Activated CD4-positive, alpha-beta T cell treated with anti-CD3 and anti-CD28 coated beads for 36 hours (primary cell): ENCODE data around the gene ZNF33B. TPM values are rescaled to one million over a fixed set of nuclear protein-coding genes. Genes with fewer than 3 reads are reported as not detected.

ENCODE experiments used
- ATAC-seq: fragments of 200-7000 bp; cut with Tn5 transposase; one replicate; pipeline ENCODE4 v1.10.0; 2021; ENCODE audit warnings: mild to moderate bottlenecking, moderate library complexity
- CTCF ChIA-PET: fragments of 350-600 bp; sonication (Branson Sonifier 250); formaldehyde crosslinking; loops from one replicate; lab custom pipeline; 2021; ENCODE audit warnings: antibody characterized with exemption; lab: Charles Lee
- POLR2A ChIA-PET: fragments of 350-600 bp; sonication (Branson Sonifier 250); formaldehyde crosslinking; loops from one replicate; lab custom pipeline; 2021; ENCODE audit warnings: antibody characterized with exemption, inconsistent platforms; lab: Charles Lee
- DNase-seq: peaks from one replicate; pipeline ENCODE4 v3.0.0-alpha.2; 2020
- H3K27ac Mint-ChIP-seq: one replicate; pipeline ENCODE4 v1.8.0; 2021; ENCODE audit warnings: mixed read lengths
- H3K27me3 Mint-ChIP-seq: one replicate; pipeline ENCODE4 v1.8.0; 2021; ENCODE audit warnings: mixed read lengths
- H3K36me3 Mint-ChIP-seq: one replicate; pipeline ENCODE4 v1.8.0; 2021; ENCODE audit warnings: low read depth, mixed read lengths
- H3K4me1 Mint-ChIP-seq: one replicate; pipeline ENCODE4 v1.8.0; 2021; ENCODE audit warnings: mixed read lengths
- H3K4me3 Mint-ChIP-seq: one replicate; pipeline ENCODE4 v1.8.0; 2021; ENCODE audit warnings: mild to moderate bottlenecking, moderate library complexity, mixed read lengths
- H3K9me3 Mint-ChIP-seq: one replicate; pipeline ENCODE4 v1.8.0; 2021; ENCODE audit warnings: low read depth, mixed read lengths
- intact Hi-C, 2 experiments: fragments of 100-400 bp; cut with DNase I in 1 of 2; cut with micrococcal nuclease in 1 of 2; formaldehyde crosslinking; loops; one replicate each; pipeline versions ENCODE4 v1.14.2 to v1.15.1; 2022 to 2024; cut with DNase I, micrococcal nuclease
- total RNA-seq, 2 experiments: library from RNA; stranded (reverse); gene quantifications; one replicate each; pipeline ENCODE4 v1.2.3, GENCODE V29; 2021

The ZNF33B gene
- total RNA-seq, 2 experiments from 2014 or later, result 7.4 to 10.5 TPM

DNA sequence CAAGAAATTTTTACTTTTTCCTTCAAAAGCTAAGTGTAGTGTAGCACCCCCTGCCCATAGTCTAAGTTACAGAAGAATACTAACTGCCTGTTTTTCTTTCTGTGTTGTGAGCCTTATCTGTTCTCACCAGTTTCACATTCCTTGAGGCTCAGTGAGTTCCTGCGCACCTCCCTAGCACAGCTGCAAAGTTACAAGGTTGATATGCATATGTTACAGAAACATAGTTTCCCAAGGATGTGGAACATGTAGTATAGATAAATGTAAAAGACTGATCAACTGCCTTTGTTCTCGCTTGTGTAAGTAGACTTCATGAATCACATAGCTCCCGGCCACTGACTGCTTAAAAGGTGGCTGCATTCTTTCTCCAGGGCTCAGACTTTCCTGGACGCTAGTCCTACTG is 6.7 kb upstream of the ZNF33B start:
- H3K36me3 Mint-ChIP-seq, result no peaks in the 10 kb centered on the region
- H3K4me3 Mint-ChIP-seq, result no peak overlapping the region
- peaks cover under 1% of the 10 kb centered on the region for H3K4me1 Mint-ChIP-seq
- ChIA-PET POLR2A (no interaction called here), CTCF (interaction anchor here (1.0 kb wide), 1 partner anchor 8 kb away, joined by 3 read pairs; no protein-coding TSS in a partner anchor)
- no peaks in the 10 kb centered on the region for H3K9me3 Mint-ChIP-seq
- DNase-seq (no peak), ATAC-seq (no peak)
- no peak overlapping the region for H3K27ac Mint-ChIP-seq
- no peaks in the 10 kb centered on the region for H3K27me3 Mint-ChIP-seq
- intact Hi-C loops, result no loop called here

DNA sequence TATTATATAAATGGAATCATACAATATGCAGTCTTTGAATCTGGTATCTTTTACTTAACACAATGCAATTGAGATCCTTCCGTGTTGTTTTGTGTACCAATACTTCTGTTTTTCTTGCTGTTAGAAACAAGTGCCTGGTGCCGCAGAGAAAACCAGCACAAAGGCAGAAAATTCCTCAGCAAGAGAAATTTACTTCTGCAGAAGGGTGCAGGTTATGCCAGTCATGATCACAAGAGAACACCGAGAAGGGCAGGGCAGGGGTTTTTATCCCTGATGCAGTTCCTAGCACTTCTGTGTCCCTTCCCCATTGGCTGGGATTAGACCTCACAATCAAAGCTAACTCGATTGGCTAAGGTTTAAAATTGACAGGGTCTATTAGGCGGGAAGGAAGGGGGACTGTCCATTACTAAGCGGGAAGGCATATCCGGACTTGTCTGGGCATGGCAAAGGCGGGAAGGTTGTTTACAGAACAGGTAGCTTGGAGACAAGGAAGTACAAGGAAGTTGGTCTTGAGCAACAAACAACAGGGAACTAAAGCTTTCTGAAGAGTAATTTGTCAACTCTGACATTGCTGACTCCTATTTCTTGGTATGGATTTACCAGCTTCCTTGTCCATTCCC is 2.4 kb upstream of the ZNF33B start:
- no peaks in the 10 kb centered on the region for H3K27me3 Mint-ChIP-seq
- H3K27ac Mint-ChIP-seq, result no peak overlapping the region
- ChIA-PET POLR2A (no interaction called here), CTCF (no interaction called here)
- no peak overlapping the region for H3K4me3 Mint-ChIP-seq
- intact Hi-C loops, result no loop called here
- H3K9me3 Mint-ChIP-seq, result no peaks in the 10 kb centered on the region
- H3K4me1 Mint-ChIP-seq, result peaks cover 12% of the 10 kb centered on the region
- ATAC-seq, result no peak
- DNase-seq, result no peak
- peaks cover 12% of the 10 kb centered on the region for H3K36me3 Mint-ChIP-seq

DNA sequence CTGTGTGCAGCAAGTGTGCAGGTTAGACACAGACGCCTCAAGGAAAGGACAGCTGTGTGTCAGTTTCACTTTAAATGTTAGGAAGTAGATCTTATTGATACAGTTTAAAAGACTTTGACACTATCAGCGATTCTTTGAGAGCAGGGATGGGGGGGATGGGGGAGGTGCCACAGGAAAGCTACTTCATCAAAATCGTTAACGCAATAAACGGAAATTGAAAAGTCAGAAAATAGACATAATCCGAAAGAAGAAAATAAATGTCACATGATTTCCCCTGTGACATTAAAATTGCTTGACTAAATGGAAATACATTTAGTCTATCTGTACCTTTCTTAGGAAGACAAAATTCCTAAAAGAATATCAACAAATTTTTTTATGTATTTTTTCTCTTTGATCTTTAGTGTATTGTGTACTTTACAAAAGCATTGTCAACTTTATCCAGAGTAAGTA is 476 bp upstream of the ZNF33B start:
- no peak for ATAC-seq
- intact Hi-C loops, result loop anchor here (1.0 to 10.0 kb wide), 10 partner anchors 87 to 933 kb away; partner anchors contain the start of genes CSGALNACT2 (in 2 of the 2), BMS1 (in 1 of the 2), HNRNPF (in 1 of the 2) and ZNF239 (in 1 of the 2)
- H3K27me3 Mint-ChIP-seq, result no peaks in the 10 kb centered on the region
- H3K36me3 Mint-ChIP-seq, result peaks cover 20% of the 10 kb centered on the region
- peak overlapping the region; percentile 97 for H3K27ac Mint-ChIP-seq
- H3K4me3 Mint-ChIP-seq, result peak overlapping the region; percentile 88
- POLR2A ChIA-PET, result no interaction called here
- CTCF ChIA-PET, result no interaction called here
- DNase-seq, result no peak
- peaks cover 22% of the 10 kb centered on the region for H3K4me1 Mint-ChIP-seq
- no peaks in the 10 kb centered on the region for H3K9me3 Mint-ChIP-seq

DNA sequence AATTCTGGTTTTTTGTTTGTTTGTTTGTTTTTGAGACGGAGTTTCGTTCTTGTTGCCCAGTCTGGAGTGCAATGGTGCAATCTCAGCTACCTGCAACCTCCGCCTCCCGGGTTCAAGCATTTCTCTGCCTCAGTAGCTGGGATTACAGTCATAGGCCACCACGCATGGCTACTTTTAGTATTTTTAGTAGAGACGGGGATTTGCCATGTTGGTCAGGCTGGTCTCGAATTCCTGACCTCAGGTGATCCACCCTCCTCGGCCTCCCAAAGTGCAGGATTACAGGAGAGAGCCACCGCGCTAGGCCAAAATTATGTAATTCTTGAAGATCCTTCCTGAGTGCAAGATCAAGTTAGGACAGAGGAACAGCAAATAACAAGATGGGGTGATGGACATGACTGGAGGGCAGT is 719 bp downstream of the ZNF33B start:
- Mint-ChIP-seq H3K27me3 (no peaks in the 10 kb centered on the region), H3K36me3 (peaks cover 25% of the 10 kb centered on the region), H3K27ac (peak overlapping the region; percentile 97), H3K4me1 (peaks cover 27% of the 10 kb centered on the region), H3K9me3 (no peaks in the 10 kb centered on the region), H3K4me3 (peak overlapping the region; percentile 88)
- POLR2A ChIA-PET, result no interaction called here
- peak; percentile 37 for DNase-seq
- no peak for ATAC-seq
- intact Hi-C loops, result loop anchor here (1.0 to 10.0 kb wide), 10 partner anchors 85 to 935 kb away; partner anchors contain the start of genes CSGALNACT2 (in 2 of the 2), BMS1 (in 1 of the 2), HNRNPF (in 1 of the 2) and ZNF239 (in 1 of the 2)
- CTCF ChIA-PET, result no interaction called here

- peaks cover 27% of the 10 kb centered on the region for H3K36me3 Mint-ChIP-seq
- POLR2A ChIA-PET, result no interaction called here
- intact Hi-C loops, result loop anchor here (5.0 to 10.0 kb wide), 5 partner anchors 165 to 935 kb away; partner anchors contain the start of genes CSGALNACT2 (in 1 of the 2) and ZNF239 (in 1 of the 2)
- no peaks in the 10 kb centered on the region for H3K9me3 Mint-ChIP-seq
- DNase-seq (no peak), ATAC-seq (no peak)
- CTCF ChIA-PET, result no interaction called here
- no peaks in the 10 kb centered on the region for H3K27me3 Mint-ChIP-seq
- H3K4me3 Mint-ChIP-seq, result peak overlapping the region; percentile 88
- peak overlapping the region; percentile 97 for H3K27ac Mint-ChIP-seq
- H3K4me1 Mint-ChIP-seq, result peaks cover 27% of the 10 kb centered on the region
Measured at GRCh38 chr10:42637142-42637541, 1.2 kb downstream of the ZNF33B start.

DNA sequence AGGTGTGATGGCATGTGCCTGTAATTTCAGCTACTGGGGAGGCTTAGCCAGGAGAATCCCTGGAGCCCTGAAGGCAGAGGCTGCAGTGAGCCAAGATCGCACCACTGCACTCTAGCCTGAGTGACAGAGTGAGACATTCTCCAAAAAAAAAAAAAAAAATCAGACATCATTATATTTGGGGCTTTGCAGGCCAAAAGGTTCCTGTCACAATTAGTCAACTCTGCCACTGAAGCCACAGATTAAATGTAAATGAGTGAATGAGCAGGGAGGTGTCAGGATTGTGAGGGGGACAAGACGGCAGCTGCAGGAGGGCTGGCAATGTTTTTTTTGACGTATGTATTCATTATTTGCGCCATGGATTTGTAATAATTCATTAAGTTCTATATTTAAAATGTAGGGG is 3.3 kb downstream of the ZNF33B start:
- H3K27me3 Mint-ChIP-seq, result no peaks in the 10 kb centered on the region
- CTCF ChIA-PET, result no interaction called here
- no peak overlapping the region for H3K4me3 Mint-ChIP-seq
- H3K9me3 Mint-ChIP-seq, result no peaks in the 10 kb centered on the region
- H3K4me1 Mint-ChIP-seq, result peaks cover 36% of the 10 kb centered on the region
- H3K36me3 Mint-ChIP-seq, result peaks cover 41% of the 10 kb centered on the region
- DNase-seq, result no peak
- POLR2A ChIA-PET, result no interaction called here
- ATAC-seq, result no peak
- H3K27ac Mint-ChIP-seq, result no peak overlapping the region
- intact Hi-C loops, result loop anchor here (5.0 to 10.0 kb wide), 5 partner anchors 167 to 937 kb away; partner anchors contain the start of genes CSGALNACT2 (in 1 of the 2) and ZNF239 (in 1 of the 2)

- Mint-ChIP-seq H3K4me1 (peaks cover 39% of the 10 kb centered on the region), H3K27me3 (no peaks in the 10 kb centered on the region), H3K27ac (peak overlapping the region; percentile 2)
Measured at GRCh38 chr10:42632564-42632963, 5.8 kb downstream of the ZNF33B start.

GRCh38 chr10:42630537-42631134 is 7.7 kb downstream of the ZNF33B start:
- peaks cover 61% of the 10 kb centered on the region for H3K36me3 Mint-ChIP-seq
- no peak for ATAC-seq
- POLR2A ChIA-PET, result no interaction called here
- H3K27ac Mint-ChIP-seq, result peak overlapping the region; percentile 37
- H3K4me3 Mint-ChIP-seq, result no peak overlapping the region
- no peaks in the 10 kb centered on the region for H3K9me3 Mint-ChIP-seq
- DNase-seq, result no peak
- CTCF ChIA-PET, result interaction anchor here (0.7 kb wide), 1 partner anchor 19 kb away, joined by 3 read pairs; no protein-coding TSS in a partner anchor
- peaks cover 28% of the 10 kb centered on the region for H3K4me1 Mint-ChIP-seq
- intact Hi-C loops, result loop anchor here (10.0 kb wide), 2 partner anchors 474 to 504 kb away; partner anchors contain the start of gene CSGALNACT2 (in 1 of the 2)
- H3K27me3 Mint-ChIP-seq, result no peaks in the 10 kb centered on the region

More at GRCh38 chr10:42632564-42632963, 5.8 kb downstream of the ZNF33B start:
- ChIA-PET POLR2A (no interaction called here), CTCF (no interaction called here)
- Mint-ChIP-seq H3K36me3 (peaks cover 63% of the 10 kb centered on the region), H3K9me3 (no peaks in the 10 kb centered on the region), H3K4me3 (no peak overlapping the region)
- ATAC-seq (no peak), DNase-seq (no peak)
- intact Hi-C loops, result loop anchor here (10.0 kb wide), 2 partner anchors 472 to 502 kb away; partner anchors contain the start of gene CSGALNACT2 (in 1 of the 2)

DNA sequence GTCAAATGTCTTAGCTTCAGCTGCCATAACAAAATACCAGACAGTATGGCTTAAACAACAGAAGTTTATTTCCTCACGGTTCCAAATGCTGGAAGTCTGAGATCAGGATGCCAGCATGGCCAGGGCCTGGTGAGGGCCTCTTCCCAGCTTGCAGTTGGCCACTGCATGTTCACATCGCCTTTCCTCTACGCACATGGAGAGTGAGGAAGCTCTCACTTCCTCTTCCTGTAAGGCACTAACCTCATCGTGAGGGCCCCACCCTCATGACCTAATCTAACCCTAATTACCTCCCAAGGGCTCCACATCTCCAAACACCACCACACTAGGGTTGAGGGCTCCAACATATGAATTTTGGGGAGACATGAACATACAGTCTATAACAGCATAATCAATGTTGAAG is 14.4 kb downstream of the ZNF33B start:
- Mint-ChIP-seq H3K4me1 (peaks cover 12% of the 10 kb centered on the region), H3K27ac (no peak overlapping the region), H3K4me3 (no peak overlapping the region), H3K27me3 (no peaks in the 10 kb centered on the region), H3K36me3 (peaks cover 67% of the 10 kb centered on the region), H3K9me3 (no peaks in the 10 kb centered on the region)
- ChIA-PET POLR2A (no interaction called here), CTCF (no interaction called here)
- DNase-seq (no peak), ATAC-seq (no peak)
- intact Hi-C loops, result no loop called here

GRCh38 chr10:42618424-42618823 is 19.9 kb downstream of the ZNF33B start:
- intact Hi-C loops, result no loop called here
- ChIA-PET POLR2A (no interaction called here), CTCF (no interaction called here)
- peak overlapping the region; percentile 0 for H3K27ac Mint-ChIP-seq
- no peaks in the 10 kb centered on the region for H3K27me3 Mint-ChIP-seq
- peaks cover 13% of the 10 kb centered on the region for H3K4me1 Mint-ChIP-seq
- H3K4me3 Mint-ChIP-seq, result no peak overlapping the region
- ATAC-seq (peak; percentile 57), DNase-seq (no peak)
- H3K36me3 Mint-ChIP-seq, result peaks cover 69% of the 10 kb centered on the region
- no peaks in the 10 kb centered on the region for H3K9me3 Mint-ChIP-seq

DNA sequence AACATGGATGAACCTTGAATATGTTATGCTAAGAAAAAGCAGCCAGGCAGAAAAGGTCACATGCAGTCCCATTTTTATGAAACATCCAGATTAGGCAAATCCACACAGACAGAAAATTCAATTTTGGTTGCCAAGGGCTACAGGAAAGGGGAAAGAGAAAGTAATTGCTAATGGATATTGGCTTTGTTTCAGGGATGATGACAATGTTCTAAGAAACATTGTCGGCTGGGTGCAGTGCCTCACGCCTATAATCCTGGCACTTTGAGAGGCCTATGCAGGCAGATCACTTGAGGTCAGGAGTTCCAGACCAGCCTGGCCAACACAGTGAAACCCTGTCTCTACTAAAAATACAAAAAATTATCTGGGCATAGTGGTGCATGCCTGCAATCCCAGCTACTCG is 23.0 kb downstream of the ZNF33B start:
- POLR2A ChIA-PET, result no interaction called here
- H3K4me3 Mint-ChIP-seq, result no peak overlapping the region
- no peaks in the 10 kb centered on the region for H3K9me3 Mint-ChIP-seq
- CTCF ChIA-PET, result no interaction called here
- H3K27ac Mint-ChIP-seq, result peak overlapping the region; percentile 2
- intact Hi-C loops, result no loop called here
- H3K4me1 Mint-ChIP-seq, result peaks cover 10% of the 10 kb centered on the region
- DNase-seq (no peak), ATAC-seq (no peak)
- no peaks in the 10 kb centered on the region for H3K27me3 Mint-ChIP-seq
- peaks cover 76% of the 10 kb centered on the region for H3K36me3 Mint-ChIP-seq
